ENCODE data around the gene CMPK1. TPM values are rescaled to one million over a fixed set of nuclear protein-coding genes. Genes with fewer than 3 reads are reported as not detected.
A peak's percentile ranks its signal among the peaks of the same experiment; 100 is the strongest.

The CMPK1 gene
- total and polyA plus RNA-seq, 10 of the 15 experiments (the other 5 are each of a cell fraction or from before 2014, with no cell fraction given), result 43.7 to 159 (median 85.6) TPM

- TF ChIP-seq CBX5 (IDR thresholded peaks at IDR 0.05; ENCODE audit: low read depth), result no peak
- peak; percentile 58 for TF ChIP-seq ATF7 (IDR thresholded peaks at IDR 0.05; ENCODE audit: low read depth)
- TF ChIP-seq ZNF24 (IDR thresholded peaks at IDR 0.05), result no peak
- TF ChIP-seq CTCF (IDR thresholded peaks at IDR 0.05 in 2 of 3, conservative IDR thresholded peaks at IDR 0.05 in 1 of 3; ENCODE audit: control insufficient read depth in 2 of 3, extremely low read depth in 1 of 3, insufficient read depth in 1 of 3, low read depth in 3 of 3, low read length in 3 of 3), result no peak
- TF ChIP-seq SMAD1 (IDR thresholded peaks at IDR 0.05; ENCODE audit: low read depth, partially characterized antibody), result no peak
- TF ChIP-seq SMARCA5 (IDR thresholded peaks at IDR 0.05), result no peak
- no peak for TF ChIP-seq BMI1 (IDR thresholded peaks at IDR 0.05; ENCODE audit: borderline replicate concordance)
- TF ChIP-seq RELA (IDR thresholded peaks at IDR 0.05; ENCODE audit: borderline replicate concordance, partially characterized antibody), result no peak
- TF ChIP-seq WRNIP1 (IDR thresholded peaks at IDR 0.05; ENCODE audit: borderline replicate concordance, low read depth, low read length), result no peak
- no peak for TF ChIP-seq CBX3 (IDR thresholded peaks at IDR 0.05; ENCODE audit: borderline replicate concordance, low read depth)
- no peak for TF ChIP-seq USF1 (IDR thresholded peaks at IDR 0.05; ENCODE audit: borderline replicate concordance, extremely low read length, insufficient read depth, low read depth, low read length)
- TF ChIP-seq E4F1 (IDR thresholded peaks at IDR 0.05; ENCODE audit: borderline replicate concordance, partially characterized antibody), result peak; percentile 59
- no peak for TF ChIP-seq SREBF2 (IDR thresholded peaks at IDR 0.05; ENCODE audit: low read length)
- peak; percentile 97 for TF ChIP-seq PKNOX1 (IDR thresholded peaks at IDR 0.05)
- TF ChIP-seq TCF3 (IDR thresholded peaks at IDR 0.05; ENCODE audit: borderline replicate concordance, insufficient read depth, low read depth, low read length), result no peak
- TF ChIP-seq STAT3 (IDR thresholded peaks at IDR 0.05; ENCODE audit: low read depth, low read length), result no peak
- no peak for TF ChIP-seq JUNB (IDR thresholded peaks at IDR 0.05)
- no peak for TF ChIP-seq NR2F1 (conservative IDR thresholded peaks at IDR 0.05)
- TF ChIP-seq NRF1 (conservative IDR thresholded peaks at IDR 0.05; ENCODE audit: low read depth, low read length), result 0 out of 2 replicates have a peak, but pooled peaks have one; percentile 29
- TF ChIP-seq TCF7 (IDR thresholded peaks at IDR 0.05; ENCODE audit: borderline replicate concordance), result no peak
- TF ChIP-seq FOS (IDR thresholded peaks at IDR 0.05; ENCODE audit: borderline replicate concordance, extremely low read depth, insufficient read length), result peak; percentile 72
- no peak for TF ChIP-seq BCL11A (IDR thresholded peaks at IDR 0.05; ENCODE audit: low read depth, low read length)
Measured at GRCh38 chr1:47313915-47314664, 19.5 kb upstream of the CMPK1 start, which contains the start of gene STIL (continued).
